HG03066 (cell line): Measurements from ENCODE around the gene GKN1.

Experiments used
- ATAC-seq: cut with Tn5 transposase; IDR thresholded peaks from one replicate; pipeline ENCODE4 v1.9.1; 2021; ENCODE audit warnings: low read depth; ENCODE audit not compliant: unreplicated experiment

GKN1 gene, protein sequence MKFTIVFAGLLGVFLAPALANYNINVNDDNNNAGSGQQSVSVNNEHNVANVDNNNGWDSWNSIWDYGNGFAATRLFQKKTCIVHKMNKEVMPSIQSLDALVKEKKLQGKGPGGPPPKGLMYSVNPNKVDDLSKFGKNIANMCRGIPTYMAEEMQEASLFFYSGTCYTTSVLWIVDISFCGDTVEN

DNA sequence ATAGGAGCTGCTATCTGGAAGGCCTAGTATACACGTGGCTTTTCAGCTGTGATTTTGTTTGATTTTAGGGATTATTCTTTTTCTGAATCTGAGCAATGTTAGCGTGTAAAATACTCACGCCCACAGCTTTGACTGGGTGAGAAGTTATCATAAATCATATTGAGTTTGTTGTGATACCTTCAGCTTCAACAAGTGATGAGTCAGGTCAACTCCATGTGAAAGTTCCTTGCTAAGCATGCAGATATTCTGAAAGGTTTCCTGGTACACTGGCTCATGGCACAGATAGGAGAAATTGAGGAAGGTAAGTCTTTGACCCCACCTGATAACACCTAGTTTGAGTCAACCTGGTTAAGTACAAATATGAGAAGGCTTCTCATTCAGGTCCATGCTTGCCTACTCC lies at the start of gene GKN1:
GKN1 (plus strand) TSS at position 386 of the 400 bp plus-strand sequence. CDS start 42 bp downstream, outside the sequence.
- no peak for ATAC-seq

DNA sequence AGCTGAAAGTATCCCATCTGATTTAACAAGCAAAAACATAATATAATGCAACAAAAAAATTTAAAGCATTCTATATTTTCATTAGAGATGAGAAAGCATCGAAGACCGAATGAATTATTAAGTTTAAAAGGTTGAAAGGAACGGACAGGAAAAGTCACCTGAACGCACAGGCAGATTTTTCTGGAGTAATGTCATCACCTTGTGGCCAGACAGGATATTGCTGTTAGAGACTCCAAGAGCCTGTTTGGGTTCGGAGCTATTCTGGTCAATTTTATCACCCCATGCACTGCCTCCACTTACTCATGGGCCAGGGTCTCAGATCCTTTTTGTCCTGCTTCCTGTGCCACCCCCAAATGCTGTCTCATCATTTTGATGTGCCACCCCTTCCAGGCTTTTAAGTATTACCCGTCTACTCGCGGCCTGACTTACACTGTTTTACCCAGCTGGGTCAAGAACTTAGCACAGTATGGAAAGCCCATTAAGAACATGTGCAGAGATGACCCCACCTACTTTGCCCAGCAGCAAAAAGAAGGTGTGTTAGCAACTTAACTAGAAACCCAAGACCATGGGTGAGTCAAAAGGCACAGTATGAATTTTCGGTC lies 49.0 kb upstream of the GKN1 start:
- peak; percentile 82 for ATAC-seq

DNA sequence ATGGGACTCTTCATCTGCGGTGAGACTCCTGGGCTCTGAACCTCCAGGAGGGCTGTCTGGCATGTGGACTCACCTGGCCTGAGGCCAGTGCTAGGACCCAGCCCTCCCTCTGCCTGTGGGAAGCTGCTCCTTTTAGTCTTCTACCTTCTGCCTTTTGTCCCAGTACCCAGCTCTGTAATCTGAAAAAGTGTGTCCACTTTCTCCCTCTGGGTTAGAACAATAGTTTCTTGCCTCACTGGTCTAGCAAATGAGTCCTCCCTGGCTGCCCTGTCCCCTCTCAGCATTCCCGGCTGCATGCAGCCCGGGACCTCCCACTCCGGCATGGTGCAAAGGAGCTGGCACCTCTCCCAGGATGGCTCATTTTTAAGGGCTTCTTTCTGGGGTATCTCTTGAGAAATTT lies 47.6 kb upstream of the GKN1 start:
- ATAC-seq = no peak

DNA sequence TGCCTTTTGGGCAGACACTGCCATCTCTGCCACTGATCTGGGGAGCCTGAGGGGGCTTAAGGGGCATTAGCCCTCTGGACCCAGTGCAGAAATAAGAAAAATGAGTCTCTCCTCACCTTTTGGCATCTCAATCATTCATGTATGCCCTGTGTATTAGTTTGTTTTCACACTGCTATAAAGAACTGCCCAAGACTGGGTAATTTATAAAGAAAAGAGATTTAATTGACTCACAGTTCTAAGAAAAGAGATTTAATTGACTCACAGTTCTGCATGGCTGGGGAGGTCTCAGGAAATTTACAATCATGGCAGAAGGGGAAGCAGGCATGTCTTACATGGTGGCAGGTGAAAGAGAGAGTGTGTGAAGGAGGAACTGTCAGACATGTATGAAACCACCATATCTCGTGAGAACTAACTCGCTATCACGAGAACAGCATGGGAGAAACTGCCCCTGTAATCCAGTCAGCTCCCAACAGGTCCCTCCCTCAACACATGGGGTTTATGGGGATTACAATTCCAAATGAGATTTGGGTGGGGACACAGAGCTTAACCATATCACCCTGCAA lies 43.2 kb upstream of the GKN1 start:
- ATAC-seq = no peak

DNA sequence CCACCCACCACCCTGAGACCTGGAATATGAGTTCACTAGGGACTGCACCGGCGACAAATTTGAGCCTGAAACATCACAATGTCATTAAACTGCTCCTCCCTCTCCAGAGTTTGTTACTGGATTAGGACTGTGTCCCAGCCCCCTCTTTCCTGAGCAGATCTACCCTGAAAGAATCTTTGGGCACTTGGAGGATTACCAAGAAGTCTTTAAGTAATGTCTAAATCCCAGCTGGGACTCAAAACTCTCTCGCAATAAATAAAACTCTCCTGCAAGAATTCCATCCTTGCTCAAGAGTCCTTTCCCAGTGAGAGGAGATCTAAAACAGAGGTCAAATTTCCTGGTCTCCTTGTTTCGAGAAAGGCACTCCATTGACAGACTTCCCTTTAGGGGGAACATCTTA lies 42.6 kb upstream of the GKN1 start:
- ATAC-seq = no peak

DNA sequence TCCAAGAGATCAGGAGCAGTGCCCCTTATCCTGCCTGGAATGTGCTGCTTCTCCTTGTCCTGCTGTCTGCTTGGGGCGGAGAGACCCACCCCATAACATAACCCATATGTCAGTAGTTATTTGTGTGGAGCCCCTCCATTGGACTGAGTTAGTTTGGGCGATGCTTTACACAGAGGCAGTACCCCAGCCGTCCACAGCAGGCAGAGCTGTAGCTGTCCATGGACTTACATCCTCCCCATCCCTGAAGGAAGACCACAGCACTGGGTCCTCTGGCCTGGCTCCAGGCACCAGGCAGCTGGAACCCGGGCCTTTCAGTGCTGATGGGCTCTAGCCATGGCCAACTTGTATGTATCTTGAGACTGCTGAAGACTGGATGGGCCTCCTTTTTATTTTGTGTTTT lies 42.0 kb upstream of the GKN1 start:
- no peak for ATAC-seq

DNA sequence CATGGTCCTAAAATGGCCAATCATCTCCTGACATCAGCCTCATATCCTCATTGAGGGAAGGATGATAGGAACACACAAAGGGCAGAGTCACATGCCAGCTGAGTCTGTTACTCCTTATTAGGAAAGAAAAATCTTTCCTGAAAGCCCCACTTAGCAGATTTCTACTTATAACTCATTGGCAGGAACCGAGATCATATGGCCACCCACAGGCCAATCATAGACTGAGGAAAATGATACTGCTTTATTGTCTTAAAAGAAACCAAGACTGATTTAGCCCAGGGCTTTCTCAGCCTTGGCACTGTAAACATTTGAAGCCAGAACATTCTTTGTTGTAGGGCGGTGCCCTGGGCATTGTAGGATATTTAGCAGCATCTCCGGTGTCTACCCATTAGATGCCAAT lies 40.4 kb upstream of the GKN1 start:
- ATAC-seq = no peak

DNA sequence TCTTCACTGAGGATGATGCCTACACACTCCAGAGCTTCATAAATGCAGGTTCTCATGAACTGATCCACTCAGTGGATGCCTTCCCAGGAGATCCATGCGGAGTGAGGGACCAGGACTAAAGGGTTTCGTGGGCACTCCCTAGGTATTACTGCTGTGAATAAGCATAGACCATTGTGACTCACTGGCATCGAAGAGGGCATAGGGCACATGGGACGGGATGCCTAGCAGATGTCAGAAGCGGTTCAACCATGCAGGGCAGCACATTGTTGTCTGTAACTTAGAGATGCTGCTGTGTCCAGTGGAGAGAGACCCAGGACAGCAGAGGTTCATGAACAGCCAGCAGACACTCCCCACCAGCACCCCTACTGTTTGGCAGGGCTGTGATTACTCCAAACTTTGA lies 39.0 kb upstream of the GKN1 start:
- no peak for ATAC-seq

DNA sequence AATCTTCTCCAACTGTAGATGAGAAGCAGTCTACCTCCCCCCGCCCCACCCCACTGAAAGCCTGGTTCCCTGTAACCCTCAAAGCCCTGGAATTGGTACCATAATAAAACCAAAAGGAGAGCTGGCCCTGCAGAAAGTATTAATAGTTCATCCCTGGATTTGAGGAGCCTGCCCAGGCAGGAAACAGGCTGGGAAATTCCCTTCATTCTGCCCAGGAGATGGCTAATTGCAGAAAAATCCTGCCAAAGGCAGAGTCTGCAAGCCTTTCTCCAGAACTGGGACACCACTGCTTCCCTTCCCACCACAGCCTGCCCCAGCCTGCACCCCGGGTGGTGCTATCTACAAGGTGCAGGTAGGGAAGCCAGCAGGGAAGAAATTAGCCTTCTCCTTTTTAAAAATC lies 38.0 kb upstream of the GKN1 start:
- ATAC-seq = no peak

DNA sequence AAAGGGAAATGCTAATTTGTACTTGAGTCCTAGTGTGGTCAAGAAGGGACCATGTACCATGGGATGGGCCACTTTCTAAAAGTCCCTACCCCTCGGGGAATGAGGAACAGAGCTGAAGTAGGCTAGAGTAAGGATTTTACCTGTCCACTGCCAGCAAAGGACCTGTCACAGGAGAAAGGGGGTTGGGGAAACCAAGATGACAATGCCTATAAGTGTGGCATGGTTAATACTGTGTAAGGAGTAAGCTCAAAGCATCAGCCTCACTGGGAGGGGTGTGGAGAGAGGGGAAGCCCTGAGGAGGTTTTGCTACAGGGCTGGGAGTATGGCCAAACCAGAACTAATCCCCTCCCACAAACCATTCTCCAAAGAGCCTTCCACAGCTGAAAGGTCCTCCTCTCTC lies 37.5 kb upstream of the GKN1 start:
- ATAC-seq = no peak

DNA sequence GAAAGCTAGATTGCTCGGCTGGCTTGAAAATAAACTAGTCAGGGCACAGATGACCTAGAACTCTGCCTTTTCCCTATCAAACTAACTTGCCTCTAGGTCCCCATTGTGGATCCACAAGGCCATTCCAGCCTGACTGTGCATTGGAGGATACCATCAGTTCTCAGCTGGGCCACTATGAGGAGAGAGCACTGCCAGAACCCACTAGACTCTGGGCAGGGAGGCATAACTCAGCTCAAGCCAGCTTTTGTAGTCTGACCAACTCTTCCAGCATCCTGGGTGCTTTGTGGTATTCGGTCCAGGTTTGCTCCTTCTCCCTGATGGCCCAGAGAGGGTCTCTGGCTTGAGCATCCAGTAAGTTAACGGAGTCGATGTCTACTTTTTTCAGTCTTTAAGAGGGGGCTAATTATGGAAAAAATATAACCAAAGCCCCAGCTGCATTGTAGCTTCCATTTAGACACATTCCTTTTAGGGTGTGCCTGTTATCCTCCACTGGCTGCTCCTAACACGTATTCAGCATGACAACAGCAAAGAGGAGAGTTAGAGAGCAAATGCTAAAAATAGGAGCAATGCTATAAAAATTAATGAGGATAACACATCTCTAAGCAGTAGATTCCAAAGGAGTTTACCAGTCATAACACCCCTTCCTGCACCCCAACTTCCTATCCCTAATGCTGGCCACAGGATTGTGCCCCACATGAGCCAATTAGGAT lies 36.9 kb upstream of the GKN1 start:
- no peak for ATAC-seq

DNA sequence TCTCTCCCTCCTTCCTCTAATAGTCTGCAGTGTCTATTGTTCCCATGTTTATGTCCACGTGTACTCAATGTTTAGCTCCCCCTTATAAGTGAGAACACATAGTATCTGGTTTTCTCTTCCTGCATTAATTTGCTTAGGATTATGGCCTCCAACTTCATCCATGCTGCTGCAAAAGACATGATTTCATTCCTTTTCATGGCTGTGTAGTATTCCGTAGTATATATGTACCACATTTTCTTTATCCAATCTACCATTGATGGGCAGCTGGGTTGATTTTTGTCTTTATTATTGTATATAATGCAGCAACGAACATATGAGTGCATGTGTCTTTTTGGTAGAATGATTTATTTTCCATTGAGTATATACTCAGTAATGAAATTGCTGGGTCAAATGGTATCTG lies 35.5 kb upstream of the GKN1 start:
- no peak for ATAC-seq

DNA sequence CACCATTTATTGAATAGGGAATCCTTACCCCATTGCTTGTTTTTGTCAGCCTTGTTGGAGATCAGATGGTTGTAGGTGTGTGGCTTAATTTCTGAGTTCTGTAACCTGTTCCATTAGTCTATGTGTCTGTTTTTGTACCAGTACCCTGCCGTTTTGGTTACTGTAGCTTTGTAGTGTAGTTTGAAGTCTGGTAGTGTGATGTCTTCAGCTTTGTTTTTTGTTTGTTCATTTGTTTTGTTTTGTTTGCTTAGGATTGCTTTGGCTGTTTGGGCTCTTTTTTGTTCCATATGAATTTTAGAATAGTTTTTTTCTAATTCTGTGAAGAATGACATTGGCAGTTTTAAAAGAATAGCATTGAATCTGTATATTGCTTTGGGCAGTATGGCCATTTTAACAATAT lies 34.5 kb upstream of the GKN1 start:
- ATAC-seq = no peak

DNA sequence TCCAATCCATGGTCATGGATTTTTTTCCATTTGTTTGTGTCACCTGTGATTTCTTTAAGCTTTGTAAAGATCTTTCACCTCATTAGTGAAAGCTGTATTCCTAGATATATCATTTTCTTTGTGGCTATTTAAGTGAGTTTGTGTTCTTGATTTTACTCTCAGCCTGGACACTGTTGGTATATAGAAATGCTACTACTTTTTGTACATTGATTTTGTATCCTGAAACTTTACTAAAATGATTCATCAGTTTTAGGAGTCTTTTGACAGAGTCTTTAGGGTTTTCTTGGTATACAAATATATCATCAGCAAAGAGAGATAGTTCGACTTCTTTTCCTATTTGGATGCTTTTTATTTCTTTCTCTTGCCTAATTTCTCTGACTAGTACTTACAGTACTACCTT lies 34.1 kb upstream of the GKN1 start:
- no peak for ATAC-seq

DNA sequence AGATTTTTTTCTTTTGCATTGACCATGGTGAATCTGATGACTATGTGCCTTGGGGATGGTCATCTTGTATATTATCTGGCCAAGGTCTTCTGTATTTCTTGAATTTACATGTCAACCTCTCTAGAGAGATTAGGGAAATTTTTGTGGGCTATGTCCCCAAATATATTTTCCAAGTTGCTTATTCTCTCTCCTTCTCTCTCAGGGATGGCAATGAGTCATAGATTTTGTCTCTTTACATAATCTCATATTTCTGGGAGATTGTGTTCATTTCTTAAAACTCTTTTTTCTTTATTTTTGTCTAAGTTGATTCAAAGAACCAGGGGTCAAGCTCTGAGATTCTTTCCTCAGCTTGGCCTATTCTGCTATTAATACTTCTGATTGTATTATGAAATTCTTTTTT lies 31.6 kb upstream of the GKN1 start:
- no peak for ATAC-seq

DNA sequence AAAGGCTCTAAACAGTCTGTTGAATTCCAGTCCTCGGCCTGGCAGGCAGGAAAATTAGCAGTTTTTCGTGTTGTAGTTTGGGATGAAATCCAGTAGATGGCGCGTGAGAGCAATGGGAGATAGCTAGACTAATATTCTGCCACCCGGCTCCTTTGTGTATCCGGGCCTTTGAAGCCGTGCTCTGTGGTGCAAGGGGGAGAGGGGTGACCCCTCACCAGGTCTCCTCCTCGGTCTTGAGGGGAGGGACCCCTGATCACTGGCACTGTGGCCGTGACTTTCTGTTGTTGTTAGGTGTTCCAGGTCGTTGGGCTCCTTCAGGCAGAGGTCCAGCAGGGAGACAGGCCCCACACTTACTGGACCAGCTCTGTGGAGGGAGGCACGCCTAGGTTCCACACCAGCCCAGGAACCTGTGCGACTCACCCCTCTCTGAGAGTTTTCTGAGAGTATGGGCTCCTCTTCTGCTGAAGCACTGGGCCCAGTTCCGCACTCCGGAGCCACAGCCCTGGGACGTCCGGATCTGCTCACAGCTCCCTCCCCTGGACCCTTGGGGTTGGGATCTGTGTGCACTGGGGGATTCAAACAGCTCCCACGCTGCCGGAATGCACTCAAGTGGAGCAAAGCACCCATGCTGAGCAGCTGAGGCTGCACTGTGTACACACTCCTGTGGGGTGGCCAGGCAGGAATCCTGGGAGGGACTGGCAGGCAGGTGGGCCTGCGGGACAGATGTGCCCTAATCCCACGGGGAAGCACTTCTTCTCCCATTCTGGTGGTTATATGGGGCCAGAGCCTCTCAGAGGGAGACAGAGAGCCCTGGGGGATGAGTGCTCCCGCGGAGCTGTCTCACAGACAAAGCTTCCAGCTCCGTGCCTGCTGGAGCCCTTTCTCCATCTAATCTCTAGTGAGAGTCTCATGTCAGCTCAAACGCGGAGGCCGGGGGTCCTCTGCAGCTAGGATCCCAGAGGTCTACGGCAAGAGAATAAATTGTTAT lies 30.6 kb upstream of the GKN1 start:
- no peak for ATAC-seq

DNA sequence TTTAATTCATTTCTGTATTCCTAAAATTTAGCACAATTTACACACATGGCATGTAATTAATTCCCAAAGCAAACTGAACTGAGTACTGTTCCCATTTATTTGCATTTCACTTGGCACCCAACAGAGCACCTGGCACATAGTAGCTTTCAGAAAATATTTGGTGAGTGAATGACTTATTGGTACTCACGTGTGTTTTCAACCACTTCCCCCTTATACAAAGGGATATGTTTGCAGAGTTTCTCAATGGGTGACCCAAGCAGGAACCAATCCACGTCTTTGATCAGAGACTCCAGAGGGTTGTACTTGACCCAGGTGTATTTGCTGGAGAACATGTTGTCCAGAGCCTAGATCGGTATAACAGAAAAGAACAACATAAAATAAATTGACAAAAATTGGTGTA lies 28.3 kb upstream of the GKN1 start:
- no peak for ATAC-seq

DNA sequence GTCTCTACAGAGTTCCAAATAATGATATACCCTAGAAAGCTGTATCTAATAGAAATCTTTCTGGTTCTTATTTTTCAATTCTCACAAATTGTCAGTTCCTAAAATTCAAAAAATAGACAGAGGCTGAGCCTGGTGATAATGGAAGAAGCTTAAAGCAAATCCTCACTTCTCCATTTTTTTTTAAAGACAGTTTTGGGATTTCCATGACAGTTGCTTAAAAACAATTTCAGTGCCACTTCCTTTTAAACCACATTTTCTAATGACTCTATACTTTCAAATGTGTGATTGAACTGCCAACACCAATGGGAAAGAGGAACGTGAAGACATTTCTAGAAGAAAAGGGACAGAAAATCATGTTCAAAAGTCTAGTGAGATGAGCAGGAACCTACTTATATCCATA lies 25.7 kb upstream of the GKN1 start:
- no peak for ATAC-seq

DNA sequence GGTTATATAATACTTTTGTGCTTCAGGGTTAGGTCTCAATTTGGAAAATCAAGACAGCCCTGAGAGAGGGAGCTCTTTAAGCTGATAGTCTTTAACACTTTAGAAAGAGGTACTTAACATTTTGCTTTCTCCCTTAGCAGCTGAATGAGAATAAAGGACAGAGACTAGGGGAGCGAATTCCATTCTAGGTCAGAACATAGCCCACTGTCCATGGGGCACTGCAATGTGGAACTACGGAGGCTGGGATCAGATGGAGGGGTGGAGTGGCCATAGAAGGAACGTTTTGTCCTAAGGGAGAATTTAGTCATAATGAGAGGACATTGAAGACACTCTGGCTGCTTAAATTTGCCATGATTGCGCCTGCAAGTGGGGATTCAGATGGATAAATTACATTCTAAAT lies 22.5 kb upstream of the GKN1 start:
- no peak for ATAC-seq

DNA sequence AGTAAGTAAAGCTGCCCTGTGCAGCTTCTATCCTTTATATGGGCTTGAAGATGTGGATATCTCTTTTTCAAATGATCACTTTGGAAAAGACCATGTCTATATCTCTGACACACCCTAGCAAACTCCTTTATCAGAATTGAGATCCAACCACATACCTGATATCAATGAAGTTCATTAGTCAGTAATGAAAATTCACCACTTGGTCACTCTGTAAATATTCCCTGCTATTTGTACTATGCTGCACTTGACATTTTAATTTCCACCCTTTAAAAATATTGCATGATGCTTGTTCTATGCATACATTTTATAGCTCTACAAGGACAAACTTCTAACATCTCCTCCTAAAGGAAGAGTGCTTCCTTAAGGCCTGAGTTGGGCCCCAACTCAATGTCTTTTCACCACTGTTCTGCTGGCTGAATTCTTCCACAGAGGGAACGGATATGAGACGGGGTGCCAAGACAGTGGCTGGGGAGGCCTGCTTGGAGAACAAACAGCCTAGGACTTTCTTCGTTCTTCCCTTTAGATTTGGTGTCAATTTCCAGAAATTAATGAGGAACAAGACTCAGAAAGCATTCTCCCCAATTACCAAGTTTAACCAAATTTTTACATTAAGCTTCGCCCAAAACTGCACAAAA lies 21.4 kb upstream of the GKN1 start, which contains the start of gene GKN2:
GKN2 (minus strand) TSS at position 7 of the 635 bp plus-strand sequence. CDS start 32 bp downstream, outside the sequence.
- no peak for ATAC-seq
